RPMI8226 (cell line): ENCODE measurements around the gene SNAI1.

ENCODE experiments used
- DNase-seq: peaks from one replicate; pipeline ENCODE4 v3.0.0-alpha.2; 2015

SNAI1 gene

DNA sequence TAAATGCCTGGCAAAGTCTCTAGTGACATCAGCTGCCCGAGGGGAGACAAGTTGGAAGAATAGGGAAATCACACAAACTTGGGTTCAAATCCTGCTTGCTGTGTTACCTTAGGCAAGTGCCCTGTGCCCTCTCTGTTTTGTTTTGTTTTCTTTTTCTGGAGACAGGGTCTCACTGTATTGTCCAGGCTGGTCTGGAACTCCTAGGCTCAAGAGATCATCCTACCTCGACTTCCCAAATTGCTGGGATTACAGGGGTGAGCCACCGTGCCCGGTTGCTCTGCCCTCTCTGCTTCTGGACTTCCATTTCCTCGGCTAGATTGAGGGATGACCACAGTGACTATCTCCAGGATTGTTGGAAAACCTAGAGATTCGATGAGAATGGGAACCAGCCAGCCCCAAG is 55.4 kb downstream of the SNAI1 start:
- DNase-seq = no peak
